ENCODE measurements around the gene SRSF3. TPM values are rescaled to one million over a fixed set of nuclear protein-coding genes. Genes with fewer than 3 reads are reported as not detected.
A peak's percentile ranks its signal among the peaks of the same experiment; 100 is the strongest.

Gene SRSF3
- total RNA-seq, 1 experiment from 2014 or later = 682 TPM

GRCh38 chr6:36612101-36612625 lies 18.0 kb downstream of the SRSF3 start:
- POLR2A ChIA-PET (ENCODE audit: low non-redundant PET) = no interaction called here
- intact Hi-C loops (cut with micrococcal nuclease; ENCODE audit: unreplicated experiment) = no loop called here
- no peak for DNase-seq (ENCODE audit: low spot score)
- BruUV-seq (replicated peaks) = no TSS peak
- Histone ChIP-seq H3K36me3 (ENCODE audit: insufficient read depth, low read length, poor library complexity, severe bottlenecking) (peaks cover 35% of the 10 kb centered on the region), H3K27ac (ENCODE audit: low read depth, low read length, poor library complexity, severe bottlenecking) (no peak overlapping the region), H3K27me3 (replicated peaks; ENCODE audit: insufficient read depth, low read depth, low read length, poor library complexity) (no peaks in the 10 kb centered on the region), H3K9me3 (ENCODE audit: low read depth, low read length, poor library complexity, severe bottlenecking) (no peaks in the 10 kb centered on the region), H3K4me3 (ENCODE audit: low read depth, low read length, poor library complexity, severe bottlenecking) (no peak overlapping the region), H3K4me1 (ENCODE audit: insufficient read depth, low read length, poor library complexity, severe bottlenecking) (peaks cover 6% of the 10 kb centered on the region)
- no peak for TF ChIP-seq CTCF (conservative IDR thresholded peaks at IDR 0.05; ENCODE audit: low read depth, low read length)
- TF ChIP-seq EZH2 (IDR thresholded peaks at IDR 0.05; ENCODE audit: borderline replicate concordance, low read depth, low read length, poor library complexity, severe bottlenecking) = no peak
- CTCF ChIA-PET = no interaction called here

- no peaks in the 10 kb centered on the region for H3K27me3 ChIP-seq (replicated peaks; ENCODE audit: insufficient read depth, low read depth, low read length, poor library complexity)
- H3K9me3 ChIP-seq (ENCODE audit: low read depth, low read length, poor library complexity, severe bottlenecking) = no peaks in the 10 kb centered on the region
- no peak for DNase-seq (ENCODE audit: low spot score)
- H3K36me3 ChIP-seq (ENCODE audit: insufficient read depth, low read length, poor library complexity, severe bottlenecking) = peaks cover 22% of the 10 kb centered on the region
- TF ChIP-seq EZH2 (IDR thresholded peaks at IDR 0.05; ENCODE audit: borderline replicate concordance, low read depth, low read length, poor library complexity, severe bottlenecking) (no peak), CTCF (conservative IDR thresholded peaks at IDR 0.05; ENCODE audit: low read depth, low read length) (no peak)
- ChIA-PET POLR2A (ENCODE audit: low non-redundant PET) (no interaction called here), CTCF (no interaction called here)
- intact Hi-C loops (cut with micrococcal nuclease; ENCODE audit: unreplicated experiment) = no loop called here
- BruUV-seq (replicated peaks) = no TSS peak
- H3K4me1 ChIP-seq (ENCODE audit: insufficient read depth, low read length, poor library complexity, severe bottlenecking) = no peaks in the 10 kb centered on the region
- no peak overlapping the region for H3K4me3 ChIP-seq (ENCODE audit: low read depth, low read length, poor library complexity, severe bottlenecking)
- peak overlapping the region; percentile 2 for H3K27ac ChIP-seq (ENCODE audit: low read depth, low read length, poor library complexity, severe bottlenecking)
These were observed 19.2 kb downstream of the SRSF3 start for GRCh38 chr6:36613200-36613995.

GRCh38 chr6:36615018-36615761 lies 21.0 kb downstream of the SRSF3 start:
- no peaks in the 10 kb centered on the region for H3K4me1 ChIP-seq (ENCODE audit: insufficient read depth, low read length, poor library complexity, severe bottlenecking)
- no peaks in the 10 kb centered on the region for H3K27me3 ChIP-seq (replicated peaks; ENCODE audit: insufficient read depth, low read depth, low read length, poor library complexity)
- DNase-seq (ENCODE audit: low spot score) = peak; percentile 75
- H3K27ac ChIP-seq (ENCODE audit: low read depth, low read length, poor library complexity, severe bottlenecking) = no peak overlapping the region
- BruUV-seq (replicated peaks) = no TSS peak
- peaks cover 5% of the 10 kb centered on the region for H3K36me3 ChIP-seq (ENCODE audit: insufficient read depth, low read length, poor library complexity, severe bottlenecking)
- no peaks in the 10 kb centered on the region for H3K9me3 ChIP-seq (ENCODE audit: low read depth, low read length, poor library complexity, severe bottlenecking)
- H3K4me3 ChIP-seq (ENCODE audit: low read depth, low read length, poor library complexity, severe bottlenecking) = no peak overlapping the region
- ChIA-PET CTCF (interaction anchor here (0.7 to 1.4 kb wide), 6 partner anchors 64 to 192 kb away, joined by 3 to 8 read pairs (median 6); no protein-coding TSS in a partner anchor), POLR2A (ENCODE audit: low non-redundant PET) (interaction anchor here (0.6 to 1.0 kb wide), 4 partner anchors 12 to 877 kb away, joined by 3 to 10 read pairs (median 5); no protein-coding TSS in a partner anchor)
- peak; percentile 82 for TF ChIP-seq CTCF (conservative IDR thresholded peaks at IDR 0.05; ENCODE audit: low read depth, low read length)
- TF ChIP-seq EZH2 (IDR thresholded peaks at IDR 0.05; ENCODE audit: borderline replicate concordance, low read depth, low read length, poor library complexity, severe bottlenecking) = no peak
- intact Hi-C loops (cut with micrococcal nuclease; ENCODE audit: unreplicated experiment) = loop anchor here (2.0 kb wide), 1 partner anchor 144 kb away; no protein-coding TSS in a partner anchor
